NCI-H526 treated with DMSO at 0.1 percent for 48 hours (cell line): ENCODE results near the gene CCDC185.

ENCODE experiments used
- DNase-seq: peaks from one replicate; lab custom pipeline; 2025; lab: John Stamatoyannopoulos, UW

Gene CCDC185

DNA sequence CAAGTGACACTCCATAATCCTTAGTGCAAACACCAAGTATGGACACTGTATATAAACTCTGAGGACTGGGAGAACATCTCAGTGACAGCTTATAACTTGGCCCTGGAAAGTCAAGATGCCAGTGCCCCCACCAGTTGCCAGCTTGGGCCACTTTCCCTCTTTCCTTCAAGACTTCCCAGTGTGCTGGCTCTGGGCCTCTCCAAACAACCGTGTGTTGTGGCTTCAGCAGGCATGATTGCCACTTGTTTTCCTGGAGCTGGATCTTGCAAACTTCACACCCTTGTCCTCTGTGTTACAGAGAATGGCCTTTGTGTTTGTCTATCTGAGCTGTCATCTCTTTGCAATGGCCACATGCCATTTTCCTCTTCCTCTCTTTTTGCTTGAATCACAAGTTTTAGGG is 37.0 kb downstream of the CCDC185 start:
- no peak for DNase-seq

DNA sequence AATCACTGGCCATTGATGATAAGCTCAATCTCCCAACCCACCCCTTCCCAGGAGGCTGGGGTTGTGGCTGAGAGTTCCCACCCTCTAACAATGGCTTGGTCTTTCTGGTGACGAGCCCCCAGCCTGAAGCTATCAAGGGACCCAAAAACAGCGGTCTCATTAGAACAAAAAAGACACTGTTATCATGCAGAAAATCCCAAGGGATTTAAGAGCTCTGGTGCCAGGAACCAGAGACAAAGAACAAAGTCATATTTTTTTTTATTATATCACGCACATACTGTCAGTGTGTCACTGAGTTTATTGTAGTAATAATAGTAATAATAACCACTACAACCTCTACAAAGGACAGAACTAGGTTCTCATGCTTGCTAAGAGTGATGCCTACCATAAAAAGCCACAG is 43.9 kb downstream of the CCDC185 start:
- no peak for DNase-seq

DNA sequence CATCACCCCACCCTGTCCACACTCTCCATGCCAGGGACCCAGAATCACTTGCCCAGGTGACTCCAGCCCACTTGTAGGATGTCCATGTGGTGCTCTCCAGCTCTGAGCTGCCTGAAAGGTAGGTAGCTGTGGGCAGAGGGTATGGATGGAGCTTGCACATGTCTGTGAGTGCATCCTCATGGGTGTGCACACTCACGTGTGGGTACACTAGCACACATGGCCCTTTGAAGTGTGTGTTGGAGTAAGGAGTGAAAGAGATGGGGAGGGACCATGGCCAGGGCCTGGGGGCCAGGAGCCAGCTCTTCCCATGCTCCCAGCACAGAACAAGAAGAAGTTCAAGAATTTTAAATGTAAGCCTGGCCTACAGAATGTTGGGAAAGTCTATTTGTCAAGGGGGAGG is 50.2 kb downstream of the CCDC185 start:
- DNase-seq, result no peak

DNA sequence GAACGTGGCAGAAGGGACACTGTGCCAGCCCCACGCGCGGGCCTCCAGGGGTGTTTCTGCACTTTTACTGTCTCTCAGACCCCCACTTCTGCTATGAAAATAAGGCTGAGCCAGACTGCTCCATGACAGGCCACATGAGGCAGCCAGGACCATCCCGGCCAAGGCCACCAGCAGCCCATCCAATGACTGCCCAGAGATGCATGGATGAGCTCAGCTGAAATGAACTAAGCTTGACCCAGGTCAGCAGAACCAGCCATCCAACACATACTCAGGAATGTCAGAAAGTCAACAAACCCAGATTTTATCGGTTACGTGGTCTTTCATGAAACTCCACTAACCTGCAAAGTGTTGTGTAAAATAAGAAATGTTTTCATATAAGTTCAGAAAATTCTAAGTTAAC is 51.2 kb downstream of the CCDC185 start:
- no peak for DNase-seq
